ENCODE data around the gene RAD51B.

RAD51B gene

DNA sequence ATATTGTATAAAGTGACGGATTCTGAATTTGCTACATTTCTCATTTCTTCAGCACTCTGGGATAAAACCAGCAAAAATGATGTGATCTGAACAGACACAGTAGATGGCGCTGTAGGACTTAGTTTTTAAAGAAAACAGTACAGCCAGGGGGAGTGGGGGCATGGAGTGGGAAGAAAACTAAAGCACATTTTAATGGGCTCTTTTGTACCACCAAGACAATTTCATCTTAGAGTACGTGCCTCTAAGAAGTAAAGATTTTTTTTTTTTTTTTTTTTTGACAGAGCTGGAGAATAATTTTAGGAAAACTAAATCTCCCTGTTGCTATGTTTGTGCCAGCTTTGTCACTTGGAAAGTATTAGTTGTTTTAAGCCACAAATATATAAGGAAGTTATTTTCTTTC, 124.4 kb downstream of the RAD51B start:
- Histone ChIP-seq H3K79me2 (ENCODE audit: low read length) (no peaks in the 10 kb centered on the region), H3K4me3 (ENCODE audit: low read length) (no peak overlapping the region), H4K20me1 (ENCODE audit: insufficient read depth, low read length) (no peaks in the 10 kb centered on the region), H3K9ac (ENCODE audit: low read length) (no peak overlapping the region), H3K9me3 (replicated peaks; ENCODE audit: insufficient read depth, low read length) (no peaks in the 10 kb centered on the region), H3K4me2 (ENCODE audit: low read depth, low read length) (no peak overlapping the region), H3K27me3 (replicated peaks; ENCODE audit: insufficient read depth, low read length) (no peaks in the 10 kb centered on the region), H3K27ac (ENCODE audit: low read length) (no peak overlapping the region), H3K9me2 (replicated peaks; ENCODE audit: insufficient read depth, low read length) (no peaks in the 10 kb centered on the region), H3K4me1 (ENCODE audit: low read length) (no peaks in the 10 kb centered on the region), H2AFZ (ENCODE audit: low read length) (no peak overlapping the region), H3F3A (ENCODE audit: insufficient read depth, low read length) (no peaks in the 10 kb centered on the region), H3K36me3 (replicated peaks; ENCODE audit: insufficient read depth, low read length) (no peaks in the 10 kb centered on the region)
- no peak for TF ChIP-seq EZH2 (optimal IDR thresholded peaks at IDR 0.05; ENCODE audit: low read depth, low read length)
- TF ChIP-seq, protein P1, sequence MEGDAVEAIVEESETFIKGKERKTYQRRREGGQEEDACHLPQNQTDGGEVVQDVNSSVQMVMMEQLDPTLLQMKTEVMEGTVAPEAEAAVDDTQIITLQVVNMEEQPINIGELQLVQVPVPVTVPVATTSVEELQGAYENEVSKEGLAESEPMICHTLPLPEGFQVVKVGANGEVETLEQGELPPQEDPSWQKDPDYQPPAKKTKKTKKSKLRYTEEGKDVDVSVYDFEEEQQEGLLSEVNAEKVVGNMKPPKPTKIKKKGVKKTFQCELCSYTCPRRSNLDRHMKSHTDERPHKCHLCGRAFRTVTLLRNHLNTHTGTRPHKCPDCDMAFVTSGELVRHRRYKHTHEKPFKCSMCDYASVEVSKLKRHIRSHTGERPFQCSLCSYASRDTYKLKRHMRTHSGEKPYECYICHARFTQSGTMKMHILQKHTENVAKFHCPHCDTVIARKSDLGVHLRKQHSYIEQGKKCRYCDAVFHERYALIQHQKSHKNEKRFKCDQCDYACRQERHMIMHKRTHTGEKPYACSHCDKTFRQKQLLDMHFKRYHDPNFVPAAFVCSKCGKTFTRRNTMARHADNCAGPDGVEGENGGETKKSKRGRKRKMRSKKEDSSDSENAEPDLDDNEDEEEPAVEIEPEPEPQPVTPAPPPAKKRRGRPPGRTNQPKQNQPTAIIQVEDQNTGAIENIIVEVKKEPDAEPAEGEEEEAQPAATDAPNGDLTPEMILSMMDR (IDR thresholded peaks at IDR 0.05; ENCODE audit: low read length), result peak; percentile 50
- peak; percentile 52 for DNase-seq

DNA sequence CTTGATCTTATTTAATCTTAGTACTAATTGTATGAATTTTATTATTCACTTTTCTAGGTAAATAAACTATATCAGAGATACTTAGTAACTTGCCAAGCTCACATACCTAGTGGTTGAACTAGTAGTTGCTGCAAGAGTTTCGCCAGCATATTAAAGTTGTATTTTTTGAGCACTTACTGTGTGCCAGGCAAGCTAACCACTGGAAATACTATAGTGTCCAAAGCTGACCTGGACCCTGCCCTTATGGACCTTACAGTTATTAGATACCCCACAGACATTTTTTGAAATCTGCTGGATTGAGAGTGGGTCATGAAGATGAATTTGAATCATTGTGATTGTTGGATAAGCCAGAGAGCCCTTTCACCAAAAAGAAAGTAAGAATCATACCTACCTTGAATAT, 125.0 kb downstream of the RAD51B start:
- Histone ChIP-seq H3K4me2 (ENCODE audit: low read depth, low read length) (no peak overlapping the region), H3K27me3 (replicated peaks; ENCODE audit: insufficient read depth, low read length) (no peaks in the 10 kb centered on the region)

DNA sequence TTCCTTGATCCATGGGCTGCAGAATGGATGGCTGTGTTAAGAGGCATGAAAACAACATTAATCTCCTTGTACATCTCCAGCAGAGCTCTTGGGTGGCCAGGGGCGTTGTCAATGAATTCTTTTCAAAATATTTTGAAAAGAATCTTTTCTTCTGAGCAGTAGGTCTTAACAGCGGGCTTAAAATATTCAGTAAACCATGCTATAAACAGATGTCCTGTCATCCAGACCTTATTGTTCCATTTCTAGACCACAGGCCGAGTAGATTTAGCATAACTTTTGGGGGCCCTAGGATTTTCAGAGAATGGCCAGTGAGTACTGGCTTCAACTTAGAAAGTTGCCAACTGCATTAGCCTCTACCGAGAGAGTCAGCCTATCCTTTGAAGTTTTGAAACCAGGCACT, 130.2 kb downstream of the RAD51B start:
- no peak overlapping the region for H3K9ac ChIP-seq (ENCODE audit: low read length)
- no peak for DNase-seq
- no peaks in the 10 kb centered on the region for H4K20me1 ChIP-seq (ENCODE audit: insufficient read depth, low read length)
- H3F3A ChIP-seq (ENCODE audit: insufficient read depth, low read length), result no peaks in the 10 kb centered on the region
- H3K9me2 ChIP-seq (replicated peaks; ENCODE audit: insufficient read depth, low read length), result no peaks in the 10 kb centered on the region
- no peaks in the 10 kb centered on the region for H3K36me3 ChIP-seq (replicated peaks; ENCODE audit: insufficient read depth, low read length)
- no peak overlapping the region for H3K4me3 ChIP-seq (ENCODE audit: low read length)
- H3K27ac ChIP-seq (ENCODE audit: low read length), result no peak overlapping the region
- H2AFZ ChIP-seq (ENCODE audit: low read length), result no peak overlapping the region
- no peaks in the 10 kb centered on the region for H3K27me3 ChIP-seq (replicated peaks; ENCODE audit: insufficient read depth, low read length)
- H3K79me2 ChIP-seq (ENCODE audit: low read length), result no peaks in the 10 kb centered on the region
- no peak overlapping the region for H3K4me2 ChIP-seq (ENCODE audit: low read depth, low read length)
- no peak for TF ChIP-seq EZH2phosphoT487 (IDR thresholded peaks at IDR 0.05; ENCODE audit: low read length)
- no peak for TF ChIP-seq EZH2 (optimal IDR thresholded peaks at IDR 0.05; ENCODE audit: low read depth, low read length)
- TF ChIP-seq, protein P1 (IDR thresholded peaks at IDR 0.05; ENCODE audit: low read length), result no peak
- no peaks in the 10 kb centered on the region for H3K4me1 ChIP-seq (ENCODE audit: low read length)
- H3K9me3 ChIP-seq (replicated peaks; ENCODE audit: insufficient read depth, low read length), result no peaks in the 10 kb centered on the region

More for the DNA sequence above, 125.0 kb downstream of the RAD51B start:
- H3K27ac ChIP-seq (ENCODE audit: low read length), result no peak overlapping the region
- DNase-seq, result no peak
- no peaks in the 10 kb centered on the region for H3F3A ChIP-seq (ENCODE audit: insufficient read depth, low read length)
- no peaks in the 10 kb centered on the region for H3K4me1 ChIP-seq (ENCODE audit: low read length)
- no peaks in the 10 kb centered on the region for H3K9me2 ChIP-seq (replicated peaks; ENCODE audit: insufficient read depth, low read length)
- H3K79me2 ChIP-seq (ENCODE audit: low read length), result no peaks in the 10 kb centered on the region
- no peaks in the 10 kb centered on the region for H4K20me1 ChIP-seq (ENCODE audit: insufficient read depth, low read length)
- no peak overlapping the region for H2AFZ ChIP-seq (ENCODE audit: low read length)
- H3K4me3 ChIP-seq (ENCODE audit: low read length), result no peak overlapping the region
- no peaks in the 10 kb centered on the region for H3K36me3 ChIP-seq (replicated peaks; ENCODE audit: insufficient read depth, low read length)
- TF ChIP-seq EZH2 (optimal IDR thresholded peaks at IDR 0.05; ENCODE audit: low read depth, low read length) (no peak), EZH2phosphoT487 (IDR thresholded peaks at IDR 0.05; ENCODE audit: low read length) (no peak)
- TF ChIP-seq, protein P1 (IDR thresholded peaks at IDR 0.05; ENCODE audit: low read length), result no peak
- no peak overlapping the region for H3K9ac ChIP-seq (ENCODE audit: low read length)
- H3K9me3 ChIP-seq (replicated peaks; ENCODE audit: insufficient read depth, low read length), result no peaks in the 10 kb centered on the region
